ENCODE results near the gene NEK10. TPM values are rescaled to one million over a fixed set of nuclear protein-coding genes. Genes with fewer than 3 reads are reported as not detected.

The NEK10 gene
- total RNA-seq, 2 experiments from 2014 or later, result 0.19 to 0.57 TPM

DNA sequence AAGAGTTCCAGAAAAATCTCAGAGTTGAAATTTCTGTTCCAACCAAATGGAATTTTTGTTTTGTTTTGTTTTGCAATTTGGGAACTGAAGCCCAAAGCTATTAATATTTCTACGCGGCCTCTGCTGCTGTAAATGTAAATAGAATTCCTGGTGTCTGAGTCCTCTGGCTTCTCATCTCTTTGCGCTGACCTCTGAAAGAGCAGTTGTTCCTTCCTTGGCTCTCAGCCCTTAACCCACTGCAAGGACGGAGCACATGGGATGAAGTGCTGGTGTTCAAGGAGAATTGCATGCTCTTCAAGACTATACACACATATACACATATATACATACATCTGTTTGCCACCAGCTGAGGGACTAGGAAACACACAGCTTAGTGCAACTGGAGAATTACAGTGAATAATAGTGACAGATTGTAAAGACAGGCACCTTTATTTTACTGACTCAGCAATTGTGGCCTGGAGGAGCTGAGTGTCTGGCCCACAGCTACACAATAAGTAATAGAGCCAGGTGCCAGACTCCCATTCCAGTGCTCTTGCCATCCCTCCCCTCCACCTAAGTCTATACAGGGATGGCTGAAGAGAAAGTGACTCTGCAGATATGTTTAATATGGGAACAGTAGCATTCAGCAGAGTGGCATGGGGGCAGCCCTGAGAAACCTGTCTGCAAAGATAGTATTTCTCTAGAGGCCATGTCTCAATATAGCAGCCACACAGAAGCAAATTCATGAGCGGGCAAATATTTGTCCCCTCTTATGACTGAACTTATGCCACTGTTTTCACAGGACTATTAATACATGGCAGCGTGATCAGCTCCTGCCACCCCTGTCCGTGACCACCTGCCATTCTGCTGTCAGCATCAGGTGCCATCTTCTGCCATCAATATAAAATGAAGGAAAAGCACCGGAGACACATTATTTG is 42.3 kb downstream of the NEK10 start:
- Mint-ChIP-seq H3K27ac (no peak overlapping the region), H3K27me3 (no peaks in the 10 kb centered on the region), H3K9me3 (ENCODE audit: low read depth) (peaks cover 6% of the 10 kb centered on the region), H3K36me3 (ENCODE audit: low read depth) (peaks cover 2% of the 10 kb centered on the region), H3K4me3 (no peak overlapping the region), H3K4me1 (no peaks in the 10 kb centered on the region)
- CTCF ChIA-PET, result interaction anchor here (0.5 to 0.6 kb wide), 2 partner anchors 178 to 811 kb away, joined by 3 to 4 read pairs; no protein-coding TSS in a partner anchor
- intact Hi-C loops (cut with DNase I, micrococcal nuclease), result no loop called here
- ATAC-seq, result no peak
- no peak for DNase-seq
- POLR2A ChIA-PET, result no interaction called here

DNA sequence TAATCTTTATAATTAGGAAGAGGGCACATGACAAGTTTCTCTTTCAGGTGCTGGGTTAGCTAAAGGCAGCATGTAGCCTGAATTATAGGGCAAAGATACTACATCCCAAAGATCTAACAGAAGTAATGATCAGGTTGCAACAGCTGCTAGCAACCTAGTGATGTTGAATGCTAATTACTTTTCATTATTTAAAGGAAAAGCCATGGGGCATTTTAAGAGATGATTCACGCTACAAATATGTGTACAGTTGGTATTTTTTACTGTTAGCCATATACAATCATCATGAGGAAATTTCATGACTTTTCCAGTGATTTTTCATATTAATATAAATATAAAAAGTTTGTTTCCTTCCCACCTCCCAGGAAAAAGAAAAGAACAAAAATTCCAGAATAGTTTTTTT is 43.0 kb downstream of the NEK10 start:
- CTCF ChIA-PET, result interaction anchor here (0.5 kb wide), 1 partner anchor 812 kb away, joined by 3 read pairs; no protein-coding TSS in a partner anchor
- Mint-ChIP-seq H3K36me3 (ENCODE audit: low read depth) (peaks cover 2% of the 10 kb centered on the region), H3K4me3 (no peak overlapping the region), H3K9me3 (ENCODE audit: low read depth) (peaks cover 6% of the 10 kb centered on the region), H3K4me1 (no peaks in the 10 kb centered on the region), H3K27me3 (no peaks in the 10 kb centered on the region), H3K27ac (no peak overlapping the region)
- ATAC-seq, result no peak
- POLR2A ChIA-PET, result no interaction called here
- DNase-seq, result no peak
- intact Hi-C loops (cut with DNase I, micrococcal nuclease), result no loop called here

DNA sequence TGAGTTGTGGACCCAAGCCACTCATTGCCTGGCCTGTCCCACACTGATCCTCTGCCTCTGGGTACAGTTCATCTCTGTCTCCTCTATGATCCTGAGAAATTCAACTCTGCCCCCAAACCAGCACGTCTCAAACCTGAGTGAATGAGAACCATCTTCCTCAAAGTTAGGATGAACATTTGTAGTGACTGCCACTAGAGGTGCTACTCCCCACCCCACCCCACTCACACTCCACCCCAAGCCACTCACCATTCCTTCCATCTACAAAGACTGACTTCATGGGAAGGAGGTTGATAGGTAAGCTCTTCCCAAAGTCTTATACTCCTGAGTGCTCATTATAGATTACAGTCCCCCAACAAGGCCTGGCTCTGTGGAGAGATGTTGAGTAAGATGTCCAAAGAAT is 43.8 kb downstream of the NEK10 start:
- Mint-ChIP-seq H3K4me1 (no peaks in the 10 kb centered on the region), H3K4me3 (no peak overlapping the region), H3K9me3 (ENCODE audit: low read depth) (peaks cover 6% of the 10 kb centered on the region), H3K27ac (no peak overlapping the region), H3K36me3 (ENCODE audit: low read depth) (peaks cover 2% of the 10 kb centered on the region), H3K27me3 (no peaks in the 10 kb centered on the region)
- DNase-seq, result no peak
- ATAC-seq, result no peak
- CTCF ChIA-PET, result no interaction called here
- intact Hi-C loops (cut with DNase I, micrococcal nuclease), result no loop called here
- POLR2A ChIA-PET, result no interaction called here

DNA sequence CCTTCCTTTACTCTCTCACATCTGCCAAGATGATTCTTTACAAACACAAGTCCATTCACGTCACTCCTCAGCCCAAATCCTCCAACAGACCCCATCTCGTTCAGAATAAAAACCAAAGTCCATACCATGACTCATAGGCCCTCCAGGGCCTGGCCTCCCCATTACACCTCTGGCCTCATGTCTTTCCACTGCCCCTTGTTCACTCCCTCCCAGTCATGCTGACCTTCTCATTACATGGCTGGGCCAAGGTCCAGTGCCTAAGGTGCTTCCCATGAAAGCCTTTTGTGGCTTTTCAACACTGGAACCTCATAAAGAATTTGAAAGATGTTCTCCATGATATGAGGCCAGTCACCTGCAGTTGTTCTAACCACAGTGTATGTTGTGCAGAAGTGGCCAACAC is 44.5 kb downstream of the NEK10 start:
- H3K4me1 Mint-ChIP-seq, result no peaks in the 10 kb centered on the region
- H3K36me3 Mint-ChIP-seq (ENCODE audit: low read depth), result peaks cover 2% of the 10 kb centered on the region
- ATAC-seq, result no peak
- peaks cover 6% of the 10 kb centered on the region for H3K9me3 Mint-ChIP-seq (ENCODE audit: low read depth)
- H3K27me3 Mint-ChIP-seq, result no peaks in the 10 kb centered on the region
- no peak overlapping the region for H3K4me3 Mint-ChIP-seq
- no peak overlapping the region for H3K27ac Mint-ChIP-seq
- CTCF ChIA-PET, result interaction anchor here (1.0 kb wide), 1 partner anchor 190 kb away, joined by 3 read pairs; no protein-coding TSS in a partner anchor
- intact Hi-C loops (cut with DNase I, micrococcal nuclease), result no loop called here
- no peak for DNase-seq
- POLR2A ChIA-PET, result no interaction called here

DNA sequence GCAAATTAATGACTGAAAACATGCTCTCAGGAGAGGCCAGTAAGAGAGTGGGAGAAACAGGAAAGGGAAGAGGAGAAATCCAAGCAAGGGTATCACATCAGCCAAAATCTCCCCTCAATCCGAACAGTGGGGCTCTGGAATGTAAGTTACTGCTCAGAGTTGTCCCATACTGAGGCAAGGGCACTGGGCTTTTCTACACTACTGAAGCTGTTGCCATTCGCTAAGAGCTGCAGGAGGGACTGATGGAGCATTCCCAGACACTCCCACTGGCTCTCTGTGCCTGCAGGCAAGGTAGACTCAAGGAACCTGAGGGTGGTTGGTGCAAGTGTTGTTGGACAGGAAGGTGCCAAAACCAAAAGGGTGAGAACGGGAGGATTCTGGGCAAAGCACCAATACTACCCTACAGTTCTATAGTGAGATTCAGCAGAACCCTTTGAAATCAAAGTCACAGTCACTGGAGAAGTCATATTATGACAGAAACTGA is 46.1 kb downstream of the NEK10 start:
- intact Hi-C loops (cut with DNase I, micrococcal nuclease), result no loop called here
- Mint-ChIP-seq H3K27me3 (no peaks in the 10 kb centered on the region), H3K4me1 (no peaks in the 10 kb centered on the region), H3K27ac (no peak overlapping the region), H3K4me3 (no peak overlapping the region), H3K9me3 (ENCODE audit: low read depth) (peaks cover under 1% of the 10 kb centered on the region), H3K36me3 (ENCODE audit: low read depth) (peaks cover under 1% of the 10 kb centered on the region)
- no peak for DNase-seq
- CTCF ChIA-PET, result interaction anchor here (1.2 kb wide), 1 partner anchor 10 kb away, joined by 3 read pairs; no protein-coding TSS in a partner anchor
- ATAC-seq, result no peak
- POLR2A ChIA-PET, result no interaction called here

DNA sequence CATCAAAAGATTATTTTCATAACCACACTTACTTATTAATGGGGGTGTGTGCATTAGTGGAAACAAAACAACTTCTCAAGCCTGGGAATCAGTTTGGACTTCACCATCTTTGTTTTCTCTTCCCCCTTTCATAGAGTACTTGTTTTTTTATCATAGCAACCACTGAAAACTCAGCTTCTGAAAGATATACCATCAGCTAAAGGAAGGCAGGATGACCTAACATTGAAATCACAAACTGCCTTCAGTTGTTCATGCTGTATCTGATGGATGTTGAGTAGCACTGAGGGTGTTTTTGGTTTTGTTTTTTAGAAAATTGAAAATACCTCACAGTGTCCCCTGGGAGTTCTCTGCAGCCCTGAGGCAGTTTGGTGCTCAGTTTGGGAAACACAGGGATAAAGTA is 46.5 kb downstream of the NEK10 start:
- intact Hi-C loops (cut with DNase I, micrococcal nuclease), result no loop called here
- Mint-ChIP-seq H3K27ac (no peak overlapping the region), H3K4me1 (no peaks in the 10 kb centered on the region), H3K4me3 (no peak overlapping the region), H3K36me3 (ENCODE audit: low read depth) (no peaks in the 10 kb centered on the region), H3K27me3 (no peaks in the 10 kb centered on the region), H3K9me3 (ENCODE audit: low read depth) (no peaks in the 10 kb centered on the region)
- DNase-seq (no peak), ATAC-seq (no peak)
- ChIA-PET POLR2A (no interaction called here), CTCF (interaction anchor here (1.0 to 1.2 kb wide), 2 partner anchors 10 to 90 kb away, joined by 3 read pairs; no protein-coding TSS in a partner anchor)

DNA sequence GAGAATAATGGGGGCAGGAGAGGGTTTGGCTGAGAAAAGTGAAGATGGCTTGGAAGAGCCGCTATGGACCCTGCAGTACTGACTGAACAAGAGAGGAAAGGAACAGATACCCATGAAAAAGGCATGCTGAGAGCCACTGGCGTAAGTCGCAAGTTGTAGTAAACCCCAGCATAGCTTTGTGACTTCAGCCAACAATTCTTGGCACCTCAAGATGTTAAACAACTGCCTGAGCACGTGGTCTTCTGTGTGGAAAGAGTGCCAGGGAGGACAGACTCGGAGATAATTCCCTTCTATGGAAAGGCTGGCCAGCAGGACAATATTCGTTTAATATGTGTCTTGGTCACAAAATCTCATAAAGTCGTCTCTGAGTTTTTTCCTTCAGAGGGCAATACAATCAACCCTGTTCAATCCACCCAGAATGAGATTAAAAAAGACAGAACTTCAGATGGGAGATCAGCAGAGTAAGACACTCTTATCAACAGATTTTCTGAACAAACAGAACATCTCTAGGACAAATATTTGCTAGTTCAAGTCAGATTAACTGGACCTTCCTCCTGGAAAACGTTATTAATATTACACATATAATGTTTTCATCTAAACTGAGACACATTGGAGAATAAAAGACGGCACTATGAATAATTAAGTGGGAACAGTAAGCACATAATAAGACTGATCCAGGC is 49.2 kb downstream of the NEK10 start:
- Mint-ChIP-seq H3K9me3 (ENCODE audit: low read depth) (no peaks in the 10 kb centered on the region), H3K27ac (no peak overlapping the region), H3K27me3 (no peaks in the 10 kb centered on the region), H3K4me3 (no peak overlapping the region), H3K4me1 (no peaks in the 10 kb centered on the region), H3K36me3 (ENCODE audit: low read depth) (no peaks in the 10 kb centered on the region)
- ATAC-seq, result no peak
- CTCF ChIA-PET, result no interaction called here
- DNase-seq, result no peak
- POLR2A ChIA-PET, result no interaction called here
- intact Hi-C loops (cut with DNase I, micrococcal nuclease), result no loop called here

DNA sequence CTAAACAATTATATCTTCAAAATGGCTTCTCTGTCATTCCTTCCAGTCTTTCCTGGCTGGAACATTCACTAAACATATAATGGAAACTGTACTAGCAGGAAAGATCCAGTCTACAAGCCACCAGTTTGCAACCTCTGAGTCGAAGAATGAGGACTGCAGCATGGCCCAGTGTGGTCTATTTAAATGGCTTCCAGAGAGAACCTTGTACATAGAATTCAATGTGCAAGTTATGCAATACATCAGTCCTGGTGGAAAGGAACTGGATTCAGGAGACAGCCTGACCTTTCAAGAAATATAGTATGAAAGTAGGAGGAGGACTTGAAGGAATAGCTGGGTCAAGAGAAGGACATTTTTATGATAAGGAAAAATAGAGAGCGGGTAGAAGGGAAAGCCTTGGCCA is 49.9 kb downstream of the NEK10 start:
- POLR2A ChIA-PET, result no interaction called here
- no peaks in the 10 kb centered on the region for H3K4me1 Mint-ChIP-seq

DNA sequence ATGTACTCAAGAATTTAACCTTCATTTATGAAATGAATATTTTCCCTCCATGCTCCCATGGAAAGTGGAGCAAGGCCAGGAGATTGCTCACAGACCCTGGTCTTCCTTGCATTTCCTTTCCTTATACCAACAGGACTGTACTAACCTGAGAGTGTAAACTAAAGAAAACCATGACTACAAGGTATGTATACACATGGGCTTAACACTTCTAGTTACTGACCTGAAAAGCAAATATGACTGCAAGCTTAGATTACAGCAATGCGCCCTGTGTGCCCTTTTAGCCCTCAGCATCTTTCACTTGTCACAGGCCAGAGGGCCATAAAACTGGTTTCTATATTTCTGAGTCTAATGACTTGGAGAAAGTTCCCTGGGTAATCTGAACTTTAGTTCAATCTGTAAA is 52.1 kb downstream of the NEK10 start:
- Mint-ChIP-seq H3K27me3 (no peaks in the 10 kb centered on the region), H3K4me1 (no peaks in the 10 kb centered on the region), H3K4me3 (no peak overlapping the region), H3K9me3 (ENCODE audit: low read depth) (no peaks in the 10 kb centered on the region), H3K27ac (no peak overlapping the region), H3K36me3 (ENCODE audit: low read depth) (no peaks in the 10 kb centered on the region)
- DNase-seq, result no peak
- ChIA-PET CTCF (interaction anchor here (2.7 kb wide), 1 partner anchor 150 kb away, joined by 7 read pairs; no protein-coding TSS in a partner anchor), POLR2A (no interaction called here)
- ATAC-seq, result no peak
- intact Hi-C loops (cut with DNase I, micrococcal nuclease), result no loop called here

More for the DNA sequence above, 49.9 kb downstream of the NEK10 start:
- H3K27ac Mint-ChIP-seq, result no peak overlapping the region
- CTCF ChIA-PET, result interaction anchor here (0.7 kb wide), 1 partner anchor 996 kb away, joined by 3 read pairs; no protein-coding TSS in a partner anchor
- intact Hi-C loops (cut with DNase I, micrococcal nuclease), result no loop called here
- ATAC-seq, result no peak
- H3K4me3 Mint-ChIP-seq, result no peak overlapping the region
- no peaks in the 10 kb centered on the region for H3K27me3 Mint-ChIP-seq
- H3K9me3 Mint-ChIP-seq (ENCODE audit: low read depth), result no peaks in the 10 kb centered on the region
- DNase-seq, result no peak
- H3K36me3 Mint-ChIP-seq (ENCODE audit: low read depth), result no peaks in the 10 kb centered on the region

DNA sequence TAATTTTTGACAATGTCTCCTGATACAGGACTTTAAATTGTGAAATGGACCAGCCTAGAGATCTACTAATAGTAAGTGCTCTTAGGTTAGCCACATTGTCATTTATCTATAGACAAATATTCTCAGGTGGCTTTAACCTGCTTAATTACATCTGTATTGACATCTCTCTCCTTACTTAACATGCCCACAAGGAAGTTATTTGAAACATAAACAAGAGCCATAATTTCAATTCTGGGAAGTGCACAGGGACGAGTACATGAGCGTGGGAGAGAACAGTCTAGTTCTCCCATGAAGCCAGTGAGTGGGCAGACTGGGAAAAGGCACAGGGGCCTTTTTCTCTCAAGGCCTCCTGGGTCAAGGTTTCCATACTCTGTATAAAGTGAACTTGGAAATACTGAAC is 54.2 kb downstream of the NEK10 start:
- Mint-ChIP-seq H3K27ac (no peak overlapping the region), H3K4me3 (no peak overlapping the region), H3K36me3 (ENCODE audit: low read depth) (no peaks in the 10 kb centered on the region), H3K9me3 (ENCODE audit: low read depth) (no peaks in the 10 kb centered on the region), H3K4me1 (no peaks in the 10 kb centered on the region), H3K27me3 (peaks cover 1% of the 10 kb centered on the region)
- intact Hi-C loops (cut with DNase I, micrococcal nuclease), result no loop called here
- ChIA-PET POLR2A (no interaction called here), CTCF (interaction anchor here (0.5 to 2.7 kb wide), 2 partner anchors 110 to 153 kb away, joined by 3 to 7 read pairs; no protein-coding TSS in a partner anchor)
- ATAC-seq (no peak), DNase-seq (no peak)

DNA sequence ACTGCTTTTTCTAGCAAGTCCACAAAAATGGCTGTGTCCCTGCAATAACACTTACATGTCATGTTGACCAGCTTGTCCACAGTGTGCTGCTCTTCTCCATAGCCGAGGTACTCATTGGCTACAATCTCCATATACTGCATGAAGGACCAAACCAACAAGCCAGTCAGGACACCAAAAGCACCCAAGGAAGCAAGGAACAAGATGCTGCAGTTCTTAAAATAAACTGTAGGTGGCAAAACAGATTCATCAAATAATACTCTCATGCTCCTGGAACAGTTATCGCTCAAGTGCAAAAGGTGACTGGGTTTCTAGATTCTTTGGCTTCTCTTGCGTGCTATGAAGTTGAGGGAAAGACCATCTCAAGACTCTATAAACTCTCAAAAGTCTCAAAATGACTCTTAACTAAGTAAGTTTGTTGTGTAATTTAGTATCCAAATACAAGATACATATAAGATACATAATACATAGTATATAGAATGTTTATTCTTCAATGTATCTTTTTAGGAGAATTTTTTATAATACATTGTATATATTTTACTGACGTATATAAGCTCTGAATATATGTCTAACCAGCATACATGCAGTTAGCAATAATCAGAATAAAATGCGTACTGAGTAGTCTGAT is 57.0 kb downstream of the NEK10 start:
- Mint-ChIP-seq H3K27me3 (peaks cover 2% of the 10 kb centered on the region), H3K36me3 (ENCODE audit: low read depth) (no peaks in the 10 kb centered on the region), H3K4me1 (no peaks in the 10 kb centered on the region), H3K9me3 (ENCODE audit: low read depth) (no peaks in the 10 kb centered on the region), H3K27ac (no peak overlapping the region), H3K4me3 (no peak overlapping the region)
- intact Hi-C loops (cut with DNase I, micrococcal nuclease), result loop anchor here (1.0 to 5.0 kb wide), 4 partner anchors 155 to 1015 kb away; no protein-coding TSS in a partner anchor
- no peak for DNase-seq
- ATAC-seq, result peak; percentile 63
- ChIA-PET POLR2A (no interaction called here), CTCF (interaction anchor here (0.5 to 1.5 kb wide), 6 partner anchors 9 to 1444 kb away, joined by 3 to 6 read pairs (median 3); no protein-coding TSS in a partner anchor)
